DOHH2 (cell line): ENCODE results near the gene VPS51.
A peak's percentile ranks its signal among the peaks of the same experiment; 100 is the strongest.

Experiments
- H3F3A ChIP-seq: fragments of 200-600 bp; sonication (generic), shearing (Covaris generic); 2 replicates; pipeline ENCODE4 v1.6.0; 2016; ENCODE audit warnings: antibody characterized with exemption, mild to moderate bottlenecking; ENCODE audit not compliant: control insufficient read depth, insufficient read depth
- H3K27ac ChIP-seq: fragments of 200-600 bp; sonication (generic); 2 replicates; pipeline ENCODE4 v1.5.1; 2014; ENCODE audit warnings: low read depth, mild to moderate bottlenecking, low read length, moderate library complexity
- H3K27me3 ChIP-seq: fragments of 200-600 bp; sonication (generic); 2 replicates; pipeline ENCODE4 v1.6.1; 2014; ENCODE audit warnings: mild to moderate bottlenecking, low read length, mixed read lengths; ENCODE audit not compliant: control insufficient read depth
- H3K36me3 ChIP-seq: fragments of 200-600 bp; sonication (generic); 2 replicates; pipeline ENCODE4 v1.6.1; 2014; ENCODE audit warnings: mild to moderate bottlenecking, low read length, moderate library complexity, mixed read lengths; ENCODE audit not compliant: control insufficient read depth
- H3K4me1 ChIP-seq: fragments of 200-600 bp; sonication (generic); 2 replicates; pipeline ENCODE4 v1.6.1; 2014; ENCODE audit warnings: mild to moderate bottlenecking, low read length, mixed read lengths; ENCODE audit not compliant: control insufficient read depth
- H3K4me2 ChIP-seq: fragments of 200-600 bp; sonication (generic); 2 replicates; pipeline ENCODE4 v1.6.0; 2014; ENCODE audit warnings: mild to moderate bottlenecking, low read length, moderate library complexity
- H3K4me3 ChIP-seq: fragments of 200-600 bp; sonication (generic); 2 replicates; pipeline ENCODE4 v1.5.1; 2014; ENCODE audit warnings: mild to moderate bottlenecking, low read length, mixed read lengths
- H3K79me2 ChIP-seq: fragments of 200-600 bp; sonication (generic); 2 replicates; pipeline ENCODE4 v1.6.1; 2014; ENCODE audit warnings: mild to moderate bottlenecking, low read length, mixed read lengths; ENCODE audit not compliant: control insufficient read depth
- H3K9me2 ChIP-seq: fragments of 200-600 bp; sonication (generic); replicated peaks from 2 replicates; pipeline ENCODE4 v1.6.1; 2014; ENCODE audit warnings: mild to moderate bottlenecking, low read length, mixed read lengths; ENCODE audit not compliant: control insufficient read depth
- H3K9me3 ChIP-seq: fragments of 200-600 bp; sonication (generic); 2 replicates; pipeline ENCODE4 v1.6.1; 2014; ENCODE audit warnings: antibody characterized with exemption, low read length, mixed read lengths; ENCODE audit not compliant: control insufficient read depth, insufficient read depth
- H4K20me1 ChIP-seq: fragments of 200-600 bp; sonication (generic); 2 replicates; pipeline ENCODE4 v1.6.0; 2014; ENCODE audit warnings: low read depth, mild to moderate bottlenecking, antibody characterized with exemption, low read length, moderate library complexity; ENCODE audit not compliant: control insufficient read depth, insufficient read depth
- EZH2phosphoT487 ChIP-seq: fragments of 200-600 bp; sonication (generic); IDR thresholded peaks from 2 replicates; pipeline ENCODE4 v1.6.1; 2017; ENCODE audit warnings: borderline replicate concordance, mild to moderate bottlenecking, antibody characterized with exemption, low read length, moderate library complexity, mixed read lengths
- TF ChIP-seq, protein P1 (sequence below): fragments of 200-600 bp; sonication (generic); IDR thresholded peaks from one replicate; pipeline ENCODE4 v1.5.1; 2014; ENCODE audit warnings: antibody characterized with exemption, mild to moderate bottlenecking, low read depth, low read length; ENCODE audit not compliant: poor library complexity, severe bottlenecking

VPS51 gene

DNA sequence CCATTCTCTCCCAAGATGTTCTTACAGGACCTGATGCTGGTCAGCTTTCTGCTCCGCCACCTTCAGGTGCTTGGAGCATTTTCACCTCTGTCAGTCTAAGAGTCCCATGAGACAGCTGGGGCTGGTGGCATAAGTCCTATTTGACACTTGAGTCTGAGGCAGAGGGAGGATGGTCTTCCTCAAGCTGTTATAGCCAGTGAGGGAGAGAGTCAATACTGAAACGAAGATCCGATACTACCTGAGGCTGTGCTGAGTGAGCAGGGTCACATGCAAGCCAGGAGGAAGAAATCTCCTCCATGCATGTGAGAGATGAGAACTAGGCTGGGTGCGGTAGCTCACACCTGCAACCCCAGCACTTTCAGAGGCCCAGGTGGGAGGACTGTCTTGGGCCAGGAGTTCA lies 6.4 kb upstream of the VPS51 start:
- H3K4me2 ChIP-seq: no peak overlapping the region
- no peaks in the 10 kb centered on the region for H3K9me3 ChIP-seq
- no peak overlapping the region for H3K27ac ChIP-seq
- no peaks in the 10 kb centered on the region for H3K9me2 ChIP-seq
- H3F3A ChIP-seq: peaks cover 12% of the 10 kb centered on the region; the same call in 1 of the 2 replicates
- H3K27me3 ChIP-seq: no peaks in the 10 kb centered on the region
- H3K4me3 ChIP-seq: no peak overlapping the region
- H3K79me2 ChIP-seq: peaks cover 10% of the 10 kb centered on the region
- H4K20me1 ChIP-seq: no peaks in the 10 kb centered on the region
- TF ChIP-seq, protein P1, sequence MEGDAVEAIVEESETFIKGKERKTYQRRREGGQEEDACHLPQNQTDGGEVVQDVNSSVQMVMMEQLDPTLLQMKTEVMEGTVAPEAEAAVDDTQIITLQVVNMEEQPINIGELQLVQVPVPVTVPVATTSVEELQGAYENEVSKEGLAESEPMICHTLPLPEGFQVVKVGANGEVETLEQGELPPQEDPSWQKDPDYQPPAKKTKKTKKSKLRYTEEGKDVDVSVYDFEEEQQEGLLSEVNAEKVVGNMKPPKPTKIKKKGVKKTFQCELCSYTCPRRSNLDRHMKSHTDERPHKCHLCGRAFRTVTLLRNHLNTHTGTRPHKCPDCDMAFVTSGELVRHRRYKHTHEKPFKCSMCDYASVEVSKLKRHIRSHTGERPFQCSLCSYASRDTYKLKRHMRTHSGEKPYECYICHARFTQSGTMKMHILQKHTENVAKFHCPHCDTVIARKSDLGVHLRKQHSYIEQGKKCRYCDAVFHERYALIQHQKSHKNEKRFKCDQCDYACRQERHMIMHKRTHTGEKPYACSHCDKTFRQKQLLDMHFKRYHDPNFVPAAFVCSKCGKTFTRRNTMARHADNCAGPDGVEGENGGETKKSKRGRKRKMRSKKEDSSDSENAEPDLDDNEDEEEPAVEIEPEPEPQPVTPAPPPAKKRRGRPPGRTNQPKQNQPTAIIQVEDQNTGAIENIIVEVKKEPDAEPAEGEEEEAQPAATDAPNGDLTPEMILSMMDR: no peak
- no peak for TF ChIP-seq EZH2phosphoT487
- H3K36me3 ChIP-seq: peaks cover 26% of the 10 kb centered on the region
- peaks cover 13% of the 10 kb centered on the region for H3K4me1 ChIP-seq

DNA sequence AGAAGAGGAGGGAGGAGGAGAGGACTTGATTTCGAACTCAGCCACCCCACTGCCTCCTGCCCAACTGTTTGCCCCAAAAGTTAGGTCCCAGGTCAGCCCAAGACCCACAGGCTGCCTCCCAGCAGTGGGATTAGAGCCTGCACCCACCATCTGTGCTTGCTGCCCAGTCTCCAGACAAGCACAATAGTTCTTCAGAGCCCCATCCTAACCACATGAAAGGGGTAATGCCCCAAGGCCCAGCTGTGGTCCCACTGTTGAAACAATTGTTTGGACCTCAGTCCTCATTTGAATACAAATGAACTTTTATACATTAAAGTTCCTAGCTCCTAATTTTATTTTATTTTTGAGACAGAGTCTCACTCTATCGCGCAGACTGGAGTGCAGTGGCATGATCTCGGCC lies 5.4 kb upstream of the VPS51 start:
- Histone ChIP-seq H3K4me1 (peaks cover 9% of the 10 kb centered on the region), H3K36me3 (peaks cover 21% of the 10 kb centered on the region), H3F3A (peaks cover 13% of the 10 kb centered on the region; the same call in 1 of the 2 replicates), H4K20me1 (no peaks in the 10 kb centered on the region), H3K27ac (no peak overlapping the region), H3K4me2 (no peak overlapping the region), H3K79me2 (no peaks in the 10 kb centered on the region), H3K9me3 (no peaks in the 10 kb centered on the region), H3K27me3 (no peaks in the 10 kb centered on the region), H3K9me2 (no peaks in the 10 kb centered on the region), H3K4me3 (no peak overlapping the region)
- TF ChIP-seq EZH2phosphoT487: no peak
- TF ChIP-seq, protein P1: no peak

DNA sequence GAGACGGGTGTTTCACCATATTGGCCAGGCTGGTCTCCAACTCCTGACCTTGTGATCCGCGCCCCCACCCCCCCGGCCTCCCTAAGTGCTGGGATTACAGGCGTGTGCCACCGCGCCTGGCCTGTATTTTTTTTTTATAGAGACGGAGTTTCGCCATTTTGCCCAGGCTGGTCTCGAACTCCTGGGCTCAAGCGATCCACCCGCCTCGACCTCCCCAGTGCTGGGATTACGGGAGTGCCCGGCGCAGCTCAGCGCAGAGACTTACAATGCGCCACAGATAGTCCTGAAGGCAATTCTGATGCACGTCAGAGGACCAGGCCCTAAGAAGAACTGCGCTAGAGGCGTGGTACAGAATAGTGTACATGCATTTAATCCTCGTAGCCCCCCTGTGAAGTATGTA lies 587 bp upstream of the VPS51 start:
- H3K9me3 ChIP-seq: no peaks in the 10 kb centered on the region
- H4K20me1 ChIP-seq: peaks cover 2% of the 10 kb centered on the region; the same call in 1 of the 2 replicates
- H3K27me3 ChIP-seq: no peaks in the 10 kb centered on the region
- no peaks in the 10 kb centered on the region for H3K9me2 ChIP-seq
- peaks cover 17% of the 10 kb centered on the region for H3K4me1 ChIP-seq
- peak overlapping the region; percentile 79 for H3K4me3 ChIP-seq
- peaks cover 31% of the 10 kb centered on the region for H3K79me2 ChIP-seq
- H3K4me2 ChIP-seq: peak overlapping the region; percentile 69
- TF ChIP-seq EZH2phosphoT487: no peak
- TF ChIP-seq, protein P1: no peak
- no peak overlapping the region for H3K27ac ChIP-seq
- peaks cover 13% of the 10 kb centered on the region; the same call in 1 of the 2 replicates for H3F3A ChIP-seq
- H3K36me3 ChIP-seq: peaks cover 25% of the 10 kb centered on the region
